SH-SY5Y (cell line): ENCODE measurements around the gene UBR2.

Source experiments
- GATA2 ChIP-seq: IDR thresholded peaks from 2 replicates; pipeline ENCODE4 v1.6.1; 2011; ENCODE audit warnings: mild to moderate bottlenecking, low read depth, low read length
- GATA3 ChIP-seq: IDR thresholded peaks from 2 replicates; pipeline ENCODE4 v1.6.1; 2011; ENCODE audit warnings: low read depth, mild to moderate bottlenecking, low read length, moderate library complexity

DNA sequence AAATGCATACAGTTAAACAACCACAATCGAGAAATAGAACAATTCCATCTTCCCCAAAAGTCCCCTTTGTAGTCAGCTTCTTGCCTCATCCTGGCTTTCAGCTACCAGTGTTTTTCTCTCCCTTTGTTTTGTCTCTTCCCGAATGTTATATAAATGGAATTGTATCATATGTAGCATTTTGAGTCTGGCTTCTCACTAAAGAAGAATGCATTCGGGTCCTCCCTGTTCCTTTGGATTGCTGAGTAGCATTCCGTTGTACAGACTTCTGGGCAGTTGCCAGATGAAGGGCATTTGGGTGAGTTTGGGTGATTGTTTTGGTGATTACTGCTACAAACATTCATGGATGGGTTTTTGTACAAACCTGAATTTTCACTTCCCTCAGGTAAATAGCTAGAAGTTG, 130.8 kb downstream of the UBR2 start:
- TF ChIP-seq GATA2 (no peak), GATA3 (no peak)
